Naive thymus-derived CD4-positive, alpha-beta T cell (primary cell): ENCODE data around the gene PCBP3. TPM values are rescaled to one million over a fixed set of nuclear protein-coding genes. Genes with fewer than 3 reads are reported as not detected.
"Not testable (repeated sequence)": the region's sequence is repeated elsewhere in the genome, so short reads cannot be mapped to it uniquely, and the experiment has no call there.

Source experiments
- ATAC-seq: fragments of 150-1000 bp; cut with Tn5 transposase; 2 replicates; pipeline ENCODE4 v1.10.0; 2021; ENCODE audit warnings: mild to moderate bottlenecking, moderate library complexity
- CTCF ChIA-PET: fragments of 350-600 bp; sonication (Branson Sonifier 250); formaldehyde crosslinking; loops from one replicate; lab custom pipeline; 2021; ENCODE audit warnings: antibody characterized with exemption; lab: Charles Lee
- POLR2A ChIA-PET: fragments of 350-600 bp; sonication (Branson Sonifier 250); formaldehyde crosslinking; loops from one replicate; lab custom pipeline; 2021; ENCODE audit warnings: antibody characterized with exemption, inconsistent platforms; lab: Charles Lee
- DNase-seq, 9 donors: peaks; one replicate each; pipeline versions ENCODE4 v3.0.0 to v3.0.0-alpha.2; 2020 to 2022; ENCODE audit warnings: mixed read lengths in 1 of 9
- H3K27ac ChIP-seq: one replicate; pipeline ENCODE4 v1.7.0; 2013; ENCODE audit warnings: mild to moderate bottlenecking, low read depth, low read length, moderate library complexity
- H3K27me3 ChIP-seq, 2 donors: one replicate each; pipeline ENCODE4 v1.7.0; 2013; ENCODE audit warnings: low read length in 2 of 2, mild to moderate bottlenecking in 2 of 2, moderate library complexity in 2 of 2; ENCODE audit not compliant: control insufficient read depth in 2 of 2, insufficient read depth in 2 of 2
- H3K36me3 ChIP-seq, 3 experiments: 1 replicate in 2 of 3; 2 replicates in 1 of 3; pipeline ENCODE4 v1.7.0; 2013; ENCODE audit warnings: low read length in 3 of 3, mild to moderate bottlenecking in 3 of 3, moderate library complexity in 1 of 3; ENCODE audit not compliant: insufficient read depth in 3 of 3, control insufficient read depth in 2 of 3
- H3K4me1 ChIP-seq, 2 donors: one replicate each; pipeline ENCODE4 v1.7.0; 2013; ENCODE audit warnings: low read length in 2 of 2, mild to moderate bottlenecking in 2 of 2, moderate library complexity in 1 of 2; ENCODE audit not compliant: control insufficient read depth in 2 of 2, insufficient read depth in 2 of 2
- H3K4me3 ChIP-seq: 2 replicates; pipeline ENCODE4 v1.7.0; 2013; ENCODE audit warnings: mild to moderate bottlenecking, low read length
- H3K9me3 ChIP-seq, 3 experiments: 1 replicate in 2 of 3; 2 replicates in 1 of 3; pipeline ENCODE4 v1.7.0; 2013; ENCODE audit warnings: low read length in 3 of 3; ENCODE audit not compliant: control insufficient read depth in 2 of 3
- H3K27ac Mint-ChIP-seq, 9 donors: one replicate each; pipeline ENCODE4 v1.8.0; 2020 to 2022; ENCODE audit warnings: mixed read lengths in 9 of 9, mild to moderate bottlenecking in 8 of 9, moderate library complexity in 5 of 9, inconsistent platforms in 2 of 9
- H3K27me3 Mint-ChIP-seq, 5 donors: one replicate each; pipeline ENCODE4 v1.8.0; 2021 to 2022; ENCODE audit warnings: mixed read lengths in 5 of 5, mild to moderate bottlenecking in 1 of 5
- H3K36me3 Mint-ChIP-seq, 5 donors: one replicate each; pipeline ENCODE4 v1.8.0; 2020 to 2022; ENCODE audit warnings: mixed read lengths in 5 of 5, mild to moderate bottlenecking in 3 of 5, inconsistent platforms in 1 of 5
- H3K4me1 Mint-ChIP-seq, 7 donors: one replicate each; pipeline ENCODE4 v1.8.0; 2020 to 2022; ENCODE audit warnings: mixed read lengths in 7 of 7, mild to moderate bottlenecking in 3 of 7, inconsistent platforms in 1 of 7
- H3K4me3 Mint-ChIP-seq, 10 donors: one replicate each; pipeline ENCODE4 v1.8.0; 2020 to 2022; ENCODE audit warnings: mild to moderate bottlenecking in 10 of 10, mixed read lengths in 10 of 10, moderate library complexity in 6 of 10, inconsistent platforms in 2 of 10
- H3K9me3 Mint-ChIP-seq, 11 donors: one replicate each; pipeline ENCODE4 v1.8.0; 2020 to 2022; ENCODE audit warnings: mixed read lengths in 11 of 11, mild to moderate bottlenecking in 4 of 11, inconsistent platforms in 1 of 11, moderate library complexity in 1 of 11
- intact Hi-C, 2 donors: fragments of 100-400 bp; cut with micrococcal nuclease; formaldehyde crosslinking; loops; one replicate each; pipeline ENCODE4 v1.15.1; 2023
- polyA plus RNA-seq, 2 donors: library from polyadenylated mRNA; unstranded; fragments of 300-500 nt; fragmentation: Illumina TruSeq; gene quantifications; one replicate each; pipeline ENCODE4 v1.2.3, GENCODE V29; 2021
- total RNA-seq, 6 experiments: library from RNA in 5 of 6; stranded (reverse) in 5 of 6; gene quantifications; 1 replicate in 5 of 6; 2 replicates in 1 of 6; pipeline ENCODE4 v1.2.3 and lab custom pipeline; 2021 to 2026

PCBP3 gene
- total and polyA plus RNA-seq, 7 experiments from 2014 or later, result 1.2 to 5.2 (median 1.6) TPM

DNA sequence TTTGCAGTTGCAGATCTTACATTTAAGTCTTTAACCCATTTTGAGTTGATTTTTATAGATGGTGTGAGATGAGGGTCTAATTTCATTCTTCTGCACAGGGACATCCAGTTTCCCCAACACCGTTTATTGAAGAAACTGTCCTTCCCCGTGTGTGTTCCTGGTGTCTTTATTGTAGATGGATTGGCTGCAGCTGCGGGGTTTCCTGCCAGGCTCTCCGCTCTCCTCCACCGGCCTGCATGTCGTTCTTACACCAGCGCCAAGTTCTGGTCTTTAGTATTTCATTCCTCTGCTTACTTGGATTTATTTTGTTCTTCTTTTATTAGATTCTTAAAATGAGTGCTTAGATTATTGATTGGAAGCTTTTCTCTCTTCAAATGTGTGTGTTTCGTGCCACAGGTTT is 239.1 kb downstream of the PCBP3 start:
- Mint-ChIP-seq H3K9me3 (peaks cover 3 to 22% (median 7%) of the 10 kb centered on the region in 11 donors), H3K27me3 (peaks cover 0 to 4% (median 0%) of the 10 kb centered on the region in 5 donors), H3K4me1 (peaks cover 34 to 91% (median 84%) of the 10 kb centered on the region in 7 donors), H3K36me3 (peaks cover 0 to 11% (median 4%) of the 10 kb centered on the region in 5 donors), H3K27ac (peak overlapping the region in 4 of 9 donors; percentile 10 to 32 (median 25)), H3K4me3 (peak overlapping the region in 2 of 10 donors; percentile 23 to 26)
- intact Hi-C loops, result no loop called here
- H3K4me3 ChIP-seq, result no peak overlapping the region
- ChIA-PET CTCF (no interaction called here), POLR2A (no interaction called here)
- H3K4me1 ChIP-seq, result peaks cover 28 to 46% of the 10 kb centered on the region in 2 donors
- no peak overlapping the region for H3K27ac ChIP-seq
- H3K36me3 ChIP-seq, result no peaks in the 10 kb centered on the region
- no peak for ATAC-seq
- no peak for DNase-seq
- H3K9me3 ChIP-seq, result peaks cover 0 to 5% (median 0%) of the 10 kb centered on the region in 3 experiments
- no peaks in the 10 kb centered on the region for H3K27me3 ChIP-seq

DNA sequence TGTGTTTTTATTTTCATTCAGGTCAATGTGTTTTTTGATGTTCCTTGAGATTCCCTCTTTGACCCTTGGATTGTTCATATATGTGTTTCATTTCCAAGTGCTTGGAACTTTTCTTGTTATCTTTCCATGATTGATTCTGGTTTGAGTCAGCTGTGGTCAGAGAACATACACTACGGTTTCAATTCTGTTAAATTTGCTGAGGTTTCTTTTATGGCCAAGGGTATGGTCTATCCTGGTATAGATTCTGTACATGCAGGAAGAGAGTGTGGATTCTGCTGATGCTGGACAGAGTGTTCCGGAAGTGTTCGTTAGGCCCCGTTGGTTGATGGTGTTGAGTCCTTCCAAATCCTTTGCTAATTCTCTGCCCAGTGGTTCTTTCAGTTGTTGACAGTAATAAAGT is 239.6 kb downstream of the PCBP3 start:
- no peak for ATAC-seq
- POLR2A ChIA-PET, result no interaction called here
- intact Hi-C loops, result no loop called here
- Histone ChIP-seq H3K4me1 (peaks cover 31 to 50% of the 10 kb centered on the region in 2 donors), H3K27me3 (no peaks in the 10 kb centered on the region), H3K4me3 (no peak overlapping the region), H3K27ac (no peak overlapping the region), H3K9me3 (peaks cover 0 to 5% (median 0%) of the 10 kb centered on the region in 3 experiments), H3K36me3 (no peaks in the 10 kb centered on the region)
- Mint-ChIP-seq H3K9me3 (peaks cover 3 to 22% (median 7%) of the 10 kb centered on the region in 11 donors), H3K27ac (peak overlapping the region in 4 of 9 donors; percentile 10 to 54 (median 27)), H3K27me3 (peaks cover 0 to 4% (median 0%) of the 10 kb centered on the region in 5 donors), H3K4me1 (peaks cover 36 to 95% (median 88%) of the 10 kb centered on the region in 7 donors), H3K36me3 (peaks cover 0 to 11% (median 4%) of the 10 kb centered on the region in 5 donors), H3K4me3 (peak overlapping the region in 1 of 10 donors; percentile 26)
- CTCF ChIA-PET, result no interaction called here
- no peak for DNase-seq

DNA sequence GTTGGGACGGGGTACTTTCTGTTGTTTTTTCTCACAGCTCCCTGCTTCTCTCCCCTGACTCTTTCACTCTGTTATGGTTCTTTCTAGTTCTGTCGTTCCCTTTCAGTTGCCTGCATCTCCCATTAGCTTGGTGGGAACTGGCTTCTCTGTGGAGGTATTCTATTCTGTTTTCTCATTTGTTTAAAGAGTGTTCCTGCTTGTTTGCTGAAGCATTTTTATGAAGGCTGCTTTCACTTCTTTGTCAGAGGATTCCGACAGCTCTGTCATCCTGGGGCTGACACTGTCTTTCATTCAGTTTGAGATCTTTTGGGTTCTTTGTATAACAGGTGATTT is 242.0 kb downstream of the PCBP3 start:
- Histone ChIP-seq H3K27ac (peak overlapping the region; percentile 19), H3K4me1 (peaks cover 40 to 63% of the 10 kb centered on the region in 2 donors), H3K9me3 (peaks cover 0 to 5% (median 0%) of the 10 kb centered on the region in 3 experiments), H3K27me3 (no peaks in the 10 kb centered on the region), H3K4me3 (no peak overlapping the region), H3K36me3 (no peaks in the 10 kb centered on the region)
- ChIA-PET CTCF (interaction anchor here (1.3 to 4.7 kb wide), 2 partner anchors 37 to 88 kb away, joined by 3 to 18 read pairs; no protein-coding TSS in a partner anchor), POLR2A (interaction anchor here (0.6 kb wide), 1 partner anchor 25 kb away, joined by 3 read pairs; no protein-coding TSS in a partner anchor)
- Mint-ChIP-seq H3K36me3 (peaks cover 0 to 11% (median 4%) of the 10 kb centered on the region in 5 donors), H3K4me3 (peak overlapping the region in 9 of 10 donors; percentile 15 to 81 (median 56)), H3K27ac (peak overlapping the region; percentile 83 to 95 (median 90)), H3K27me3 (peaks cover 0 to 9% (median 0%) of the 10 kb centered on the region in 5 donors), H3K9me3 (peaks cover 3 to 22% (median 7%) of the 10 kb centered on the region in 11 donors), H3K4me1 (peaks cover 43 to 97% (median 91%) of the 10 kb centered on the region in 7 donors)
- DNase-seq (no peak), ATAC-seq (no peak)
- intact Hi-C loops, result no loop called here

DNA sequence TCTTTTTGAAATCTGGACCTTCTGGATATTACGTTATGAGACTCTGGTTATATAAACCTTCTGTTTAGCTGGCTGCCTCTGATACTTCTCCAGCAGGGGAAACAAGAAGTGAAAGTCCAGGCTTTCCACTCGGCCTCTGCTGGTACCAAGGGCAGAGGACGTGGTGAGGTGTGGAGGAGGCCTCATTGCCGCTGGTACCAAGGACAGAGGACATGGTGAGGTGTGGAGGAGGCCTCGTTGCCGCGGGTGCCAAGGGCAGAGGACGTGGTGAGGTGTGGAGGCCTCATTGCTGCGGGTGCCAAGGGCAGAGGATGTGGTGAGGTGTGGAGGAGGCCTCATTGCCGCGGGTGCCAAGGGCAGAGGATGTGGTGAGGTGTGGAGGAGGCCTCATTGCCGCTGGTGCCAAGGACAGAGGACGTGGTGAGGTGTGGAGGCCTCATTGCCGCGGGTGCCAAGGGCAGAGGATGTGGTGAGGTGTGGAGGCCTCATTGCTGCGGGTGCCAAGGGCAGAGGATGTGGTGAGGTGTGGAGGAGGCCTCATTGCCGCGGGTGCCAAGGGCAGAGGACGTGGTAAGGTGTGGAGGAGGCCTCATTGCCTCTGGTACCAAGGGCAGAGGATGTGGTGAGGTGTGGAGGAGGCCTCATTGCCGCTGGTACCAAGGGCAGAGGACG is 242.5 kb downstream of the PCBP3 start:
- intact Hi-C loops, result loop anchor here in 1 of 2 donors (1.0 kb wide), 1 partner anchor 34 kb away; no protein-coding TSS in a partner anchor
- H3K4me1 Mint-ChIP-seq, result peaks cover 42 to 97% (median 91%) of the 10 kb centered on the region in 7 donors
- POLR2A ChIA-PET, result interaction anchor here (0.6 kb wide), 1 partner anchor 26 kb away, joined by 3 read pairs; no protein-coding TSS in a partner anchor

DNA sequence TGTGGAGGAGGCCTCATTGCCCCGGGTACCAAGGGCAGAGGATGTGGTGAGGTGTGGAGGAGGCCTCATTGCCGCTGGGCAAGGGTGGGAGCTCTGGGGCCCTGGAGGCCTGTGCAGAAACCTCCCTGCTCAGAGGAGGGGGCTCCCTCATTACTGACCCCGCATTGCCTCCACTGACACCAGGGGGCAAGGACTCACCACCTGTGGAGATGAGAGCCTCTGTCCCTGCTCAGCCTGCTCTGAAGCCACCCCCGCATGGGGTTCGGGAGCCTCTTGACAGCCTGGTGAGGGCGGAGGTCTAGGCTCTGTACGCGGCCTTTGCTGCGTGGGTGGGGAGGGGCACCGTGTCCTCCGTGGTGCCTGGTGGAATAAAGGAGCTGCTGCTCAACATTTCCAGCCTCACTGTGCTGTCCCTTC is 243.1 kb downstream of the PCBP3 start:
- H3K27me3 ChIP-seq, result no peaks in the 10 kb centered on the region
- Mint-ChIP-seq H3K4me3 (peak overlapping the region; percentile 24 to 81 (median 56)), H3K27me3 (peaks cover 0 to 14% (median 0%) of the 10 kb centered on the region in 5 donors), H3K36me3 (peaks cover 0 to 11% (median 4%) of the 10 kb centered on the region in 5 donors), H3K27ac (peak overlapping the region; percentile 83 to 95 (median 90)), H3K9me3 (peaks cover 3 to 22% (median 7%) of the 10 kb centered on the region in 11 donors), H3K4me1 (peaks cover 42 to 97% (median 91%) of the 10 kb centered on the region in 7 donors)
- no peaks in the 10 kb centered on the region for H3K36me3 ChIP-seq
- no peak overlapping the region for H3K27ac ChIP-seq
- peak; percentile 52 for ATAC-seq
- peaks cover 43 to 66% of the 10 kb centered on the region in 2 donors for H3K4me1 ChIP-seq
- ChIA-PET POLR2A (no interaction called here), CTCF (interaction anchor here (4.7 kb wide), 1 partner anchor 36 kb away, joined by 18 read pairs; no protein-coding TSS in a partner anchor)
- intact Hi-C loops, result loop anchor here in 1 of 2 donors (1.0 kb wide), 1 partner anchor 34 kb away; no protein-coding TSS in a partner anchor
- DNase-seq, result peak in 5 of 9 donors; percentile 31 to 54 (median 42)
- peak overlapping the region; percentile 11 for H3K4me3 ChIP-seq
- peaks cover 0 to 5% (median 0%) of the 10 kb centered on the region in 3 experiments for H3K9me3 ChIP-seq

More for the DNA sequence above, 242.5 kb downstream of the PCBP3 start:
- CTCF ChIA-PET, result interaction anchor here (1.3 to 4.7 kb wide), 2 partner anchors 37 to 87 kb away, joined by 3 to 18 read pairs; no protein-coding TSS in a partner anchor
- ATAC-seq (peak; percentile 45), DNase-seq (peak in 7 of 9 donors; percentile 29 to 78 (median 69))
- Mint-ChIP-seq H3K4me3 (peak overlapping the region; percentile 24 to 81 (median 52)), H3K27me3 (peaks cover 0 to 14% (median 0%) of the 10 kb centered on the region in 5 donors), H3K9me3 (peaks cover 3 to 22% (median 7%) of the 10 kb centered on the region in 11 donors), H3K36me3 (peaks cover 0 to 11% (median 4%) of the 10 kb centered on the region in 5 donors), H3K27ac (peak overlapping the region; percentile 83 to 95 (median 90))
- H3K4me3 ChIP-seq, H3K9me3 ChIP-seq, H3K27me3 ChIP-seq, H3K36me3 ChIP-seq: not testable (repeated sequence)
- H3K4me1 ChIP-seq, result peaks cover 40 to 63% of the 10 kb centered on the region in 2 donors
- H3K27ac ChIP-seq, result peak overlapping the region; percentile 19

DNA sequence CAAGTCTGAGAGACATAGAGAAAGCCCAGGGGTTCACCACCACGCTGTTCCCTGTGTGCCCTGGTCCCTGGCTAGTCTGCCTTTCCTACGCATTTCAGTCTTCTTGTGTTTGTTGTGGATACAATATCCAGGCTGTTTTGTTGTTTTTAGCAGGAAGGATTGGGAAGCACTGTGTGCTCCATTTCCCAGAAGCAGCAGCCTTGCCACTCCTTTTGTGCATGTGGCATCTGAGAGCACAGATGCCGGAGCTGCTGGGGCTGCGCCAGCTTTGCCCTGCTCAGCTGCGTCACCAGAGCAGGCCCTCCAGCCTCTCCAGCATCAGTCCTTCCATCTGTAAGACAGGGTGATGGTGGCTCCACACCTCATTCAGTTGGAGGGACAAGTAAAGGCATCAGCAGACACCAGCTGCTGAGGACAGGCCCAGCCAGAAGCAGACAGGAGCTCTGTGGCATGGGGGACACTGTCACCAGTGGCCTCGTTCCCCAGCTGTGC is 243.6 kb downstream of the PCBP3 start:
- POLR2A ChIA-PET, result no interaction called here
- Mint-ChIP-seq H3K4me1 (peaks cover 48 to 97% (median 91%) of the 10 kb centered on the region in 7 donors), H3K27ac (peak overlapping the region; percentile 35 to 93 (median 89)), H3K4me3 (peak overlapping the region in 9 of 10 donors; percentile 24 to 81 (median 63)), H3K27me3 (peaks cover 0 to 15% (median 0%) of the 10 kb centered on the region in 5 donors), H3K36me3 (peaks cover 0 to 11% (median 4%) of the 10 kb centered on the region in 5 donors), H3K9me3 (peaks cover 3 to 22% (median 7%) of the 10 kb centered on the region in 11 donors)
- Histone ChIP-seq H3K27ac (no peak overlapping the region), H3K9me3 (peaks cover 0 to 5% (median 0%) of the 10 kb centered on the region in 3 experiments), H3K4me3 (peak overlapping the region; percentile 11), H3K27me3 (no peaks in the 10 kb centered on the region), H3K4me1 (peaks cover 46 to 72% of the 10 kb centered on the region in 2 donors), H3K36me3 (no peaks in the 10 kb centered on the region)
- CTCF ChIA-PET, result interaction anchor here (4.7 kb wide), 1 partner anchor 36 kb away, joined by 18 read pairs; no protein-coding TSS in a partner anchor
- no peak for ATAC-seq
- intact Hi-C loops, result no loop called here
- DNase-seq, result no peak
